ENCODE measurements around the gene FZD10. TPM values are rescaled to one million over a fixed set of nuclear protein-coding genes. Genes with fewer than 3 reads are reported as not detected.

The FZD10 gene
- total and polyA plus RNA-seq, 7 experiments from 2014 or later: not detected

- POLR2A ChIA-PET: no interaction called here
- no peaks in the 10 kb centered on the region for H3K36me3 Mint-ChIP-seq
- CTCF ChIA-PET: no interaction called here
- Histone ChIP-seq H3K27me3 (ENCODE audit: control insufficient read depth in 2 of 2, insufficient read depth in 2 of 2, low read length in 2 of 2) (no peaks in the 10 kb centered on the region), H3K36me3 (ENCODE audit: control insufficient read depth in 2 of 3, insufficient read depth in 3 of 3, low read length in 3 of 3) (no peaks in the 10 kb centered on the region), H3K9me3 (ENCODE audit: control insufficient read depth in 2 of 3, low read length in 3 of 3) (no peaks in the 10 kb centered on the region), H3K27ac (ENCODE audit: low read depth, low read length) (no peak overlapping the region), H3K4me1 (ENCODE audit: control insufficient read depth in 2 of 2, insufficient read depth in 2 of 2, low read length in 2 of 2) (no peaks in the 10 kb centered on the region), H3K4me3 (ENCODE audit: low read length) (no peak overlapping the region)
- H3K27me3 Mint-ChIP-seq: peaks cover 0 to 26% (median 16%) of the 10 kb centered on the region in 5 donors
- peaks cover 0 to 8% (median 0%) of the 10 kb centered on the region in 11 donors for H3K9me3 Mint-ChIP-seq
- peak overlapping the region in 1 of 9 donors; percentile 67 for H3K27ac Mint-ChIP-seq
- H3K4me1 Mint-ChIP-seq: peaks cover 0 to 16% (median 7%) of the 10 kb centered on the region in 7 donors
- intact Hi-C loops (cut with micrococcal nuclease): no loop called here
- DNase-seq: no peak
- no peak for ATAC-seq
- H3K4me3 Mint-ChIP-seq: no peak overlapping the region
Observed at GRCh38 chr12:130138478-130138877, 23.8 kb upstream of the FZD10 start.

- Mint-ChIP-seq H3K36me3 (no peaks in the 10 kb centered on the region), H3K4me3 (no peak overlapping the region), H3K27me3 (peaks cover 0 to 24% (median 12%) of the 10 kb centered on the region in 5 donors), H3K4me1 (peaks cover 0 to 4% (median 0%) of the 10 kb centered on the region in 7 donors), H3K27ac (no peak overlapping the region), H3K9me3 (peaks cover 0 to 7% (median 0%) of the 10 kb centered on the region in 11 donors)
- intact Hi-C loops (cut with micrococcal nuclease): no loop called here
- Histone ChIP-seq H3K9me3 (ENCODE audit: control insufficient read depth in 2 of 3, low read length in 3 of 3) (no peaks in the 10 kb centered on the region), H3K36me3 (ENCODE audit: control insufficient read depth in 2 of 3, insufficient read depth in 3 of 3, low read length in 3 of 3) (no peaks in the 10 kb centered on the region), H3K27me3 (ENCODE audit: control insufficient read depth in 2 of 2, insufficient read depth in 2 of 2, low read length in 2 of 2) (no peaks in the 10 kb centered on the region), H3K4me3 (ENCODE audit: low read length) (no peak overlapping the region), H3K4me1 (ENCODE audit: control insufficient read depth in 2 of 2, insufficient read depth in 2 of 2, low read length in 2 of 2) (no peaks in the 10 kb centered on the region), H3K27ac (ENCODE audit: low read depth, low read length) (no peak overlapping the region)
- ChIA-PET POLR2A (no interaction called here), CTCF (no interaction called here)
- ATAC-seq: no peak
- DNase-seq: no peak
Observed at GRCh38 chr12:130139567-130140421, 22.5 kb upstream of the FZD10 start.

- H3K27ac Mint-ChIP-seq: no peak overlapping the region
- Histone ChIP-seq H3K36me3 (ENCODE audit: control insufficient read depth in 2 of 3, insufficient read depth in 3 of 3, low read length in 3 of 3) (no peaks in the 10 kb centered on the region), H3K4me1 (ENCODE audit: control insufficient read depth in 2 of 2, insufficient read depth in 2 of 2, low read length in 2 of 2) (no peaks in the 10 kb centered on the region), H3K27me3 (ENCODE audit: control insufficient read depth in 2 of 2, insufficient read depth in 2 of 2, low read length in 2 of 2) (no peaks in the 10 kb centered on the region), H3K27ac (ENCODE audit: low read depth, low read length) (no peak overlapping the region), H3K4me3 (ENCODE audit: low read length) (no peak overlapping the region), H3K9me3 (ENCODE audit: control insufficient read depth in 2 of 3, low read length in 3 of 3) (no peaks in the 10 kb centered on the region)
- no peak overlapping the region for H3K4me3 Mint-ChIP-seq
- H3K27me3 Mint-ChIP-seq: peaks cover 0 to 24% (median 17%) of the 10 kb centered on the region in 5 donors
- no peaks in the 10 kb centered on the region for H3K4me1 Mint-ChIP-seq
- no peaks in the 10 kb centered on the region for H3K36me3 Mint-ChIP-seq
- peaks cover 0 to under 1% (median 0%) of the 10 kb centered on the region in 11 donors for H3K9me3 Mint-ChIP-seq
- ChIA-PET CTCF (no interaction called here), POLR2A (no interaction called here)
- ATAC-seq: no peak
- intact Hi-C loops (cut with micrococcal nuclease): no loop called here
- no peak for DNase-seq
Observed at GRCh38 chr12:130141105-130141504, 21.2 kb upstream of the FZD10 start.

- ATAC-seq: no peak
- Mint-ChIP-seq H3K27ac (peak overlapping the region in 1 of 9 donors; percentile 49), H3K4me3 (no peak overlapping the region), H3K9me3 (no peaks in the 10 kb centered on the region), H3K36me3 (no peaks in the 10 kb centered on the region), H3K4me1 (no peaks in the 10 kb centered on the region), H3K27me3 (peaks cover 0 to 27% (median 18%) of the 10 kb centered on the region in 5 donors)
- Histone ChIP-seq H3K36me3 (ENCODE audit: control insufficient read depth in 2 of 3, insufficient read depth in 3 of 3, low read length in 3 of 3) (no peaks in the 10 kb centered on the region), H3K27ac (ENCODE audit: low read depth, low read length) (no peak overlapping the region), H3K4me1 (ENCODE audit: control insufficient read depth in 2 of 2, insufficient read depth in 2 of 2, low read length in 2 of 2) (no peaks in the 10 kb centered on the region), H3K4me3 (ENCODE audit: low read length) (no peak overlapping the region), H3K27me3 (ENCODE audit: control insufficient read depth in 2 of 2, insufficient read depth in 2 of 2, low read length in 2 of 2) (no peaks in the 10 kb centered on the region), H3K9me3 (ENCODE audit: control insufficient read depth in 2 of 3, low read length in 3 of 3) (no peaks in the 10 kb centered on the region)
- POLR2A ChIA-PET: no interaction called here
- DNase-seq: no peak
- intact Hi-C loops (cut with micrococcal nuclease): no loop called here
- CTCF ChIA-PET: no interaction called here
Observed at GRCh38 chr12:130141901-130142683, 20.2 kb upstream of the FZD10 start.

- Mint-ChIP-seq H3K9me3 (no peaks in the 10 kb centered on the region), H3K4me1 (peaks cover 0 to under 1% (median 0%) of the 10 kb centered on the region in 7 donors), H3K4me3 (no peak overlapping the region), H3K36me3 (no peaks in the 10 kb centered on the region), H3K27ac (peak overlapping the region in 1 of 9 donors; percentile 49), H3K27me3 (peaks cover 0 to 26% (median 14%) of the 10 kb centered on the region in 5 donors)
- ATAC-seq: no peak
- H3K27me3 ChIP-seq (ENCODE audit: control insufficient read depth in 2 of 2, insufficient read depth in 2 of 2, low read length in 2 of 2): no peaks in the 10 kb centered on the region
- POLR2A ChIA-PET: no interaction called here
- CTCF ChIA-PET: no interaction called here
- H3K36me3 ChIP-seq (ENCODE audit: control insufficient read depth in 2 of 3, insufficient read depth in 3 of 3, low read length in 3 of 3): no peaks in the 10 kb centered on the region
- no peaks in the 10 kb centered on the region for H3K9me3 ChIP-seq (ENCODE audit: control insufficient read depth in 2 of 3, low read length in 3 of 3)
- no peaks in the 10 kb centered on the region for H3K4me1 ChIP-seq (ENCODE audit: control insufficient read depth in 2 of 2, insufficient read depth in 2 of 2, low read length in 2 of 2)
- no peak overlapping the region for H3K4me3 ChIP-seq (ENCODE audit: low read length)
- H3K27ac ChIP-seq (ENCODE audit: low read depth, low read length): no peak overlapping the region
- intact Hi-C loops (cut with micrococcal nuclease): no loop called here
- DNase-seq: no peak
Observed at GRCh38 chr12:130142736-130143135, 19.5 kb upstream of the FZD10 start.

GRCh38 chr12:130143136-130143535 is 19.1 kb upstream of the FZD10 start:
- no peak for ATAC-seq
- Histone ChIP-seq H3K4me1 (ENCODE audit: control insufficient read depth in 2 of 2, insufficient read depth in 2 of 2, low read length in 2 of 2) (no peaks in the 10 kb centered on the region), H3K9me3 (ENCODE audit: control insufficient read depth in 2 of 3, low read length in 3 of 3) (no peaks in the 10 kb centered on the region), H3K36me3 (ENCODE audit: control insufficient read depth in 2 of 3, insufficient read depth in 3 of 3, low read length in 3 of 3) (no peaks in the 10 kb centered on the region), H3K27ac (ENCODE audit: low read depth, low read length) (no peak overlapping the region), H3K4me3 (ENCODE audit: low read length) (no peak overlapping the region), H3K27me3 (ENCODE audit: control insufficient read depth in 2 of 2, insufficient read depth in 2 of 2, low read length in 2 of 2) (no peaks in the 10 kb centered on the region)
- intact Hi-C loops (cut with micrococcal nuclease): no loop called here
- no peak overlapping the region for H3K4me3 Mint-ChIP-seq
- H3K9me3 Mint-ChIP-seq: no peaks in the 10 kb centered on the region
- POLR2A ChIA-PET: no interaction called here
- peaks cover 0 to 26% (median 13%) of the 10 kb centered on the region in 5 donors for H3K27me3 Mint-ChIP-seq
- no peak for DNase-seq
- CTCF ChIA-PET: no interaction called here
- peaks cover 0 to 3% (median 0%) of the 10 kb centered on the region in 7 donors for H3K4me1 Mint-ChIP-seq
- H3K36me3 Mint-ChIP-seq: no peaks in the 10 kb centered on the region
- H3K27ac Mint-ChIP-seq: no peak overlapping the region

Data from naive thymus-derived CD4-positive, alpha-beta T cell (primary cell).